GM19324 (cell line): ENCODE data around the gene EFNB1.
"Not testable (repeated sequence)": the region's sequence is repeated elsewhere in the genome, so short reads cannot be mapped to it uniquely, and the experiment has no call there.

Experiments
- ATAC-seq: cut with Tn5 transposase; IDR thresholded peaks from one replicate; pipeline ENCODE4 v1.9.1; 2021; ENCODE audit warnings: mild to moderate bottlenecking, moderate library complexity; ENCODE audit not compliant: unreplicated experiment, low FRiP score

EFNB1 gene

DNA sequence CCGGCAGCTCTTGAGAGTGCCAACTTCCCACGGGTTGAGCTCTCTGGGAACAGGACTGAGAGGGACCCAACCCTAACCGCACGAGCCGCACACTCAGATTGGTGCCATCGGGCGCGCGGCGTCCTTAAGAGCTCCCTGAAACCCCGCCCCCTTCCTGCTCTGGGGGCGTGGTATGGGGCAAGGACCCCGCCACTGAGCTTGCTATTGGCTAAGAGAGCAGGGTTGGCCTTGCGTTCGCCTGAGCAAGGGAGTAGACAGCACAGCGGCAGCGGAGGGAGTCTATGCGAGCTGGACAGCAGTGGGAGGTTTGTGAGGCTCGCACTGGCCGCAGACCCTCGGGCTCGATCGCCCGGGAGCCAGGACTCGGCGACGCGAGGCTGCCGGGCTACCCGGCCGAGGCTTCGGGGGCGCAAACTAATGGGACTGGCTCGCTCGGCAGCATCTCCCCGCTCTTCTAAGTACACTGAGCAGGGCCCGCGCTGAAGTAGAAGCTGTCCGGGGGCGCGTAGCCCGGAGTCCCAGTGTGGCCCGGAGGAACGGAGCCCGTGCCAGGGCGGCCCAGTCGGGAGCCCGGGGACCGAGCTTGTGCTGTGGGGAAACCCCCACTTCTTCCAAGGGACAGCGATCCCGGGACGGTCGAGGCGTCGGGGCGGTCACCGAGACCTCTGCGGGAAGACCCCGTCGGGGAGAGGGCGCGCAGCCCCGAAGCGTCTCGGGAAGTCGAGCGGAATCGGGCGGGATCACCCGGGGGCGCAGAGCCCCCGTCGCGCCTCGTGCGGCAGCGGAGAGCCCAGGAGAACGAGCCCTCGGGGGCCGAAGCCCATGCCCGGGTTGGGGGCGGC lies at the start of gene EFNB1:
Gene EFNB1, plus strand, starts transcription at position 282 of the 842 bp plus-strand sequence. CDS start 756 bp downstream, outside the sequence.
- peak; percentile 93 for ATAC-seq

DNA sequence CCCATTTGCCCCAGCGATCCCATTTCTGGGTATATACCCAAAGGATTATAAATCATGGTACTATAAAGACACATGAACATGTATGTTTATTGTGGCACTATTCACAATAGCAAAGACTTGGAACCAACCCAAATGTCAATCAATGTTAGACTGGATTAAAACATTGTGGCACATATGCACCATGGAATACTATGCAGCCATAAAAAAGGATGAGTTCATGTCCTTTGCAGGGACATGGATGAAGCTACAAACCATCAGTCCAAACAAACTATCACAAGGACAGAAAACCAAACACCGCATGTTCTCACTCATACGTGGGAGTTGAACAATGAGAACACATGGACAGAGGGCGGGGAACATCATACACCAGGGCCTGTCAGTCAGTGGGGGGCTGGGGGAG lies 47.5 kb upstream of the EFNB1 start:
- ATAC-seq, result not testable (repeated sequence)

DNA sequence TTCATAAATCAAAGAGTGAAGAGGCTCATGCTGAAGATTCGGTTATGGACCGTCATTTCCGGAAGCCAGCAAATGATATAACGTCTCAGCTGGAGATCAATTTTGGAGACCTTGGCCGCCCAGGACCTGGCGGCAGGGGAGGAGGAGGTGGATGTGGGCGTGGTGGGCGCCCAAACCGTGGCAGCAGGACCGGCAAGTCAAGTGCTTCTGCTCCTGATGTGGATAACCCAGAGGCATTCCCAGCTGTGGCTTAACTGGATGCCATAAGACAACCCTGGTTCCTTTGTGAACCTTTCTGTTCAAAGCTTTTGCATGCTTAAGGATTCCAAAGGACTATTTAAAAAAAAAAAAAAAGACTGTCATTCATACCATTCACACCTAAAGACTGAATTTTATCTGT lies 44.0 kb upstream of the EFNB1 start:
- ATAC-seq, result no peak

DNA sequence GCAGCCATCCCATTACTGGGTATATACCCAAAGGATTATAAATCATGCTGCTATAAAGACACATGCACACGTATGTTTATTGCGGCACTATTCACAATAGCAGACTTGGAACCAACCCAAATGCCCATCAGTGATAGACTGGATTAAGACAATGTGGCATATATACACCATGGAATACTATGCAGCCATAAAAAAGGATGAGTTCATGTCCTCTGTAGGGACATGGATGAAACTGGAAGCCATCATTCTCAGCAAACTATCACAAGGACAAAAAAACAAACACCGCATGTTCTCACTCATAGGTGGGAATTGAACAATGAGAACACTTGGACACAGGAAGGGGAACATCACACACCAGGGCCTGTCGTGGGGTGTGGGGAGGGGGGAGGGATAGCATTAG lies 42.2 kb upstream of the EFNB1 start:
- not testable (repeated sequence) for ATAC-seq

DNA sequence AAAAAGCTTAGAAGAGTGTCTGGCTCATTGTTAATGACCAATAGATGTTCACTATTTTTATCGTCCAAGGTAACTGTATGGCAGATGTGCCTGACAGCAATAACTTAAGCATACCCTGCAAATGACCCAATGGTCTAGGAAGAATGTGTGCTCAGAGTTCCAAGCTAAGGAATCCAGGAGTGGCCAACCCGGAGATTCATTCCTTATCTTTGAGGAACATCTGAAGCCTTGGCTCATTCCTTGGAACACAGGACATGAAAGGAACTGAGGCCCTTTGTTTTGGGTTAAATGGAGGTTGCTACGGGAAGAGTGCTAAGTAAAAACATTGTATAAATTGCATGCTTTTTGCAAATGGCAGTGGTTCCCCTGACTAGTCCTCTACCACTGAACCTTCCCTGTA lies 38.9 kb upstream of the EFNB1 start:
- ATAC-seq, result no peak

DNA sequence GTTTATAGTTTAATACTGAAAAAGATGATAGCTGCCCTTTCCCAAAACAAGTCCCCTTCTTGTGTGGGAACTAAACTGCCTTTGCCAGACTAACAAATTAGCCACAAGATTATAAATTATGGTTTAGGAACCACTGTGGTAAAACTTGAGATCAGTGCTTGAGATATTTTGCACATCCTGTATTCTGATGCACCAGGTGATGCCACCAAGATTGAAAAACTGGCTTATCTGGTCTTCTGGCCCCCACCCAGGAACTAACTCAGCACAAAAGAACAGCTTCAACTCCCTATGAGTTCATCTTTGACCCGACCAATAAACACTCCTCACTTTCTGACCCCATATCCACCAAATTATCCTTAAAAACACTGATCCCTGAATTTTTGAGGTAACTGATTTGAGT lies 36.7 kb upstream of the EFNB1 start:
- no peak for ATAC-seq

DNA sequence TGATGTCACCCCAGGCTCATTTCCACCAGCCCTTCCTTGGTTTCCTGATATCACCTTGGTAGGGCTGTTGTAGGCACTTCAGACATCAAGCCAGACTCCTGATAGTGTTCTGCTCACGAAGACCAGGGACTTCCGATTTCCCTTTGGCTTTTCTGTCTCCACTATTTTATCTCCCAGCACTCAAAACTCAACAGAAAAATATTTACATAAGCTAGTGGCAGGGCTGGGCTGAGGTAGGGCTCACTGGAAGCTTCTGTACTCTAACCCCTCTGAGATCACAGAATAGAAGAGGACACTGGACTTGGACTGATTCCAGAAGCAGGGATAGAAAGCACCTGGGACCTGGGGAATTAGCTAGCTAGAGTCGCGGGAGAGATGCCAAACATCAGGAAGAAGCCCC lies 34.4 kb upstream of the EFNB1 start:
- no peak for ATAC-seq

DNA sequence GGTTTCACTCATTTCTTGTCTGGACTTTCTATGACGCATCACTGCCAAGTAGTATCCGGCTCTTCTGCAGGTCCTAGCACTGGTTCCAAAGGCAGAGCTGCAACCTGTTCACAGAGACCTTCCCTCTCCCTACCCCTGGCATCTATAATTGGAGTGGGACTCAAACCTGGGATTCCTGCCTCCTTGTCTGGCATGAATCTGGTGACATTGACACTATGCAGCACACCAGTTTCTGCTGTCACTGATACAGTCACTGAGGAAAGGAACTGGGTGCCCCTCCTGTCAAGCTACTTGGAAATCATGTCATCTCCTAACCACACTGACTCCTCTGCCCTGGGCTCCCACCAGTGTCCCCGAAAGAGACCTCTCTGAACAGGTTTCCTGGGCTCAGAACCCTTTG lies 33.1 kb upstream of the EFNB1 start:
- ATAC-seq, result no peak

DNA sequence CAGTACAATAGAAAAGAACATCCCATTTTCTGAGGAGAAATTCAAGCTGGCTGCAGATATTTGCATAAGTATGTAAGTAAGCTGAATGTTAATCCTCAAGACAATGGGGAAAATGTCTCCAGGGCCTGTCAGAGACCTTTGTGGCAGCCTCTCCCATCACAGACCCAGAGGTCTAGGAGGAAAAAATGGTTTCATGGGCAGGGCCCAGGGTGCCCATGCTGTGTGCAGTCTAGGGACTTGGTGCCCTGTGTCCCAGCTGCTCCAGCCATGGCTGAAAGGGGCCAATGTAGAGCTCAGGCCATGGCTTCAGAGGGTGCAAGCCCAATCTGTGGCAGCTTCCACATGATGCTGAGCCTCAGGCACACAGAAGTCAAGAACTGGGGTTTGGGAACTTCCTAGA lies 30.4 kb upstream of the EFNB1 start:
- not testable (repeated sequence) for ATAC-seq

DNA sequence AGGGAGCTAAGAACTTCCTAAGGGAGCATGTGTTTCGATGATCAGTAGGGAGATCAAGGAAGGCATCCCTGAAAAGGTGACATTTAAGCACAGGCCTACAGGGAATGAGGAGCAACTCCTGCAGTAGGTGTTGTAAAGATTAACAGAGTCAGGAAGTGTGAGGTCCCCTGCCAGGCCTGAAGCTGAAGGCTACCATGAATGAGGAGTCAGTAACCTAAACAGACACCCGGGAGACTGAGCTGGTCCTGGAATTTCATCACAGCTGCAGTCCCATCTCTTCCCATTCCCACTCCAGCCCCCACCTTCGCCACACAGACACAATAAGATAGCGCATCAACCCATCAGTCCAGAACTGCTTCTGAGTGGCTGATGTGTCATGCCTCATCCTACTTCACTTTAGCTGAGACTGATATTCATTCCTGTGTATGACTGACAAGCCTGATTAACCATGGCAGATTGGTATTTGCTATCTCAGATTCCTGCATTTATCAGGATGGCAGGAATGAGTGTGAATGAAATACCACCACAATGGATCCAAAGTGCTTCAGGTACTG lies 27.0 kb upstream of the EFNB1 start:
- ATAC-seq, result no peak

DNA sequence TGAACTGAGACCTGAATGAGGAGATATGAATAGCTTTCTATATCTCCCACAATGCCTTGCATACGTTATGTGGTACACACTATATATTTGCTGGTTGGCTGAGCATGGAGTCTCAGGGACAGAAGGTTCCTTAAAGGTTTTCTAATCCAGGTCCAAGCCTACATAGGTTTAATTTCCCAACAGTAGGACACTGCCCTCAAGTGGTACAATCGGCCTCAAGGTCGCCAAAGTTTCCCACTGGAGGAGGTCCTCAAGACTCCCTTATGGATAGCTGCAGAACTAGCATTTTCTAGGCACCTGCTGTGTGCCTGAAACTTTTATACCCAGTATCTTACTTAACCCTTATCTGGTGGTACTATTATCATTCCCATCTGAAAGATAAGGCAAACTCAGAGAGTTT lies 21.0 kb upstream of the EFNB1 start:
- ATAC-seq, result no peak

DNA sequence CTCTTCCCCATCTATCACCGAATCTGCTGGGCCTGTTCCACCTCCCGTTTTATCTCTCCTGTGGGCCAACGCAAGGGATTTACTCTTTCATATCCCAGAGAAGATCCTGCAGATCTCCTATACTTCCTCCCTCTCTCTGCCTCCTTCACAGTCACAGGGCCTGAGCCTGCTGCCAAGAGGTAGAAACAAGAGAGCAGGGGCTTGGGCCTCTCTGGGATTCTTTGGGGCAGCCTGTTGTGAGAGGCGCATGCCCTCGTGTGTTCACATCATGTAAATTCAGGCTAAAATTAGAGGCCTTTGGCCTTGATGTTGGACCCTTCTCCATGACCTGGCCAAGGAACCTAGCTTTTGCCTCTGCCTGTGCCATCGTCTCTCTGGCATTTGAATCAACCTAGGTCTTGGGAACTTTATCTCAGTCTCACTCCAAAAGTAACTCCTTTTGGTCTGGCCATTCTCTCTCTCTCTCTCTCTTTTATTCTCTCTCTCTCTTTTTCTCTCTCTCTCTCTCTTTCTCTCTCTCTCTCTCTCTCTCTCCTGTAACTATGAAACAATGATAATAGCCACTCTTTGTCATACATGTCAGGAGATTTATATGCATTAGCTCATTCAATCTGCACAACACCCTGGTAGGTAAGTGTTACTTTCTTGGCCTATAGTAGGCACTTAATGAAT lies 20.0 kb upstream of the EFNB1 start:
- ATAC-seq, result no peak

DNA sequence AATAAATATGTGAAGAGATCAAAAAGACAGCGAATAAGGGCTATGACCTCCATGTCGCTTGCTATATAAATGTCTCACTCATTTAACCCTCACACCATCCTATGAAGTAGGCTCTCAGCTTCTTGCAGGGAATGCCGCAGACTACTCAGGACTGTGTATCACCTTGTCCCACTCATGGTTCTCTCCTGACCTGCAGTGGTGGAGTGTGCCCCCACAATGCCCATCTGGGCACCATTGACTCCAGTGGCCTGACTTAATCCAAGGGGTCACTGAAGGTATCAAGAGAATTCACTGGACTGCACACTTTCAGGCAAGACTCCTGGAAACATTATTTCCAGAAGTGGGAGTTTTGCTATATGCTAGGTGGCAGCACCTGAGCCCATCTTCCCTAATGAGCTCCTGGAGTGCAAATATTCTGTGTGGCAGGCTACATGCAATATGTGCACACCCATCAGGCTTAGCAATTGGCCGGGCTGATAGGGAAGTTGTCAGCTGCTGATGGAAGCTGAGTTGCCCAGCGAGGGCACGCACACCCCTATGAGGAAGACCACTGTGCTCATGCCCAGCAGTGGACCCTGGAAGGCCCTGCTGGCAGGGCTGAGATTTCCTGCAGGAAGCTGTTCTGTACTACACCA lies 8.2 kb upstream of the EFNB1 start:
- ATAC-seq, result no peak

DNA sequence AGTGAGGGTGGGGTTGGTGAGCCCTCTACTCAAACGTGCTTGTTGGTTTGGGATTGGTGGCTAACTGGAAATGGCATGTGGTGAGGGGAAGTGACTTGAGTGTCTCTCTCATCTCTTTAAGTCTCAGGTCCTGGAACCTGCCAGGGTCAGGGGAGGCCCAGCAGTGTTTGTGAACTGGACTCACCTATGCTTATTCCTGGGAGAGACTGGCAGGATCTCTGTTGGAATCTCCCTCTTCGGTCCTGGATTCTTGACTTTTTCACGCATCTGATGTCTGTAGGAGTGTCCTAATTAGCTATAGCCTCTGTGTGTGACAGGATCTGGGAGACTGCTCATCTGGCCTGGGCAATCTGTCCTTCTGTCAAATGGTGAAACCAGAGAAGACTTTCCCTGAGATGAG lies 7.2 kb upstream of the EFNB1 start:
- no peak for ATAC-seq

DNA sequence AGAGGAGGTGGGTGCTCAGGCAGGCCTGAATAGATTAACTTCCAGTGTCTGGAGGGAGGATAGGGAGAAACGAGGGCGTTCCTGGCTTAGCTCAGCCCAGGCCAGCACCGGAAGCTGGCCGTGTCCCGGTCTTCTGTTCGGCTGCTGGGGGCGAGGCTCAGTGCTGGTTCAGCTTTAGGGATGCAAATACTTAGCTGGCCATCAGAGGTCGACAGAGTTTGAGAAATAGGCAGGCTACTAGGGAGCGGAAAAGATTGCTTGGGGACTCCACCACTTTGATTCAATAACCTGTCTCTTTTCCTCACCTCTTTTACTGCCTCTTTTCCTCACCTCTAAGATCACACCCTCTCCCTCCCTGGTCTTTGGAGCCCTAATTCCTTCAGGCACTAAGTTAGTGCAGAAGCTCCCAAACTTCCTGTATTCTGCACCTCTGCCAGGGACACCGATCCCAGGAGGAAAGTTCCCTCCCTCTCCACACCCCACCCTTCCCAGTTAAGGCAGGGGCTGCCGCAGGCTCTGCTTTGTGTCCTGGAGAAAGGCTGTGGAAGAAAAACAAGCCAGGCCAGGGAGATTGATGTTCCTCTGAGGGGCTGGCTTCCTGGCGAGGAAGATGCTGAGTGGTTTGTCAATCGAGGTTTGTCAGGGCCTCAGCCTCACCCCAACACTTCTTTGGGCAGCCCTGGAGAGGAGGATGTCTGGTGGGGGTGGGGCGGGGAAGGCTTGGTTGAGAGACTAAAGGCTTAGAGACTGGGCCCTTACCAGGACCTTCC lies 6.0 kb upstream of the EFNB1 start:
- peak; percentile 48 for ATAC-seq

DNA sequence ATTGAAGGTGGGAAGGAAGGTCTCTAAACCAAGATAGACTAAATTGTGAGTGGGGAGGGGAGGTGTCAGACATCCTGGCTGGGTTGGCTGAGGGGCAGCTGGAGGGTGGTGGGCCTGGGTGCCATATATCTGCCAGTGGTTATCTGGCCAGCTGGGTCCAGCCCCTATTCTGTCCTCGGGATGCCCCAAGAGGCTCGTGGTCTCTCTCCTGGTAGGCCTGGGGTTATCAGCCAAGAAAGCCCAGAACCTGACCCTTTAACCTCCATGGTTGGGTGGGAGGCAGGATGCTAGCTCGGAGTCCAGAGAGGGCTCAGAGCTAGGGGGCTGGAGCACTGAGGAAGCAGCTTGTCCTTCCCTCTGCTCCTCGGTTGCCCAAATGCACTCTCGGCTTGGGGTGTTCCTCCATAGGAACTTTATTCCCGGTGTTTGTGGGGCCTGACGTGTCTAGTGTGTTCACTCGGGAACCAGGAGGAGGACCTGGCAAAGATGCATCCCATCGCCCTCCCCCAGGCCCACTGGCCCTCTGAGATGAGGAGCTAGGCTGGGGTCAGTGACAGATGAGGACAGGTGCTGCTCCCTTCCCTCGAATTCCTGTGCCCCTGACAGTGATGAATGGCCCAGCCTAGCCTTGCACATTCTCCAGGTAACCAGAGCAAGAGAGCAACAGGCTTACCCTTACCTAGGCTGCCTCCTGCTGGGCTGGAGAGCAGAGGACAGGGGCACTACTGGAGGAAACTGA lies 5.2 kb upstream of the EFNB1 start:
- no peak for ATAC-seq

DNA sequence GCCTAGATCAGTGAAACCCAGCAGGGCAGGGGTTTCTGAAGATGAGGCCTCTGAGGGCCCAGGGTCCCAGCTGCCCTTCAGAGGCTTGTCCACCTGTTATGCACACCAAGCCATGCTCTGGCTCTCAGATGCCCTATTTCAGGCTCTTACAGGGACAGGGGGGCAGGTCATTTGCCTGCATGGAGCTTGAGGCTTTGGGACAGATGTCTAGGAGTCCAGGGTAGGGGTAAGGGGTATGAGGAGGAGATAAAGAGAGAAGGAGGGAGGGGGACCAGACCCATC lies 4.7 kb upstream of the EFNB1 start:
- ATAC-seq, result no peak

DNA sequence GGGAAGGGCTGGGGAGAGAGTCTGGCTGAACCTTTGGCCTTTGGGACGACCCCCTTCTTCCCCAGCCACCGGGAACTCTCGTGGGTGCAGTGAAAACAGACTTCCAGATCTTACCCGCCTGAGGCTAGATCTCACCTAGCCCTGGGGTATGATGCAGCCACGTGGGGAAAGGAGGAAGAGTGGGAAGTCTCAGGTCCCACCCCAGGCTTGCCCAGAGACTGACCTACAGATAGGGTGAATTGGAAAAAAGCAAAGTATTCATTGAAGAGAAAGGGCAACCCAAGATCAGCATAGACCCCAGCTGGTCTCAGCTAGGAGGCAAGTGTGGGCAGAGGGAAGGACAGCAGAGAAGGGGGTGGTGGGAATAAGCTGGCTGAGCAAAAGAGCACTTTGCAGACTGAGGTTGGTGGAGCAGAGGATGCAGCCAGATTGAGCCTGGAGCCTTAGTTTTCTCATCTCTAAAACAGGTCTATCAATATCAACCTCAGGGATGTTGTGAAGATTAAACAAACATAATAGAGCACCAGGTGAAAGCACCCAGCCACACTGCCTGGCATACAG lies 4.2 kb upstream of the EFNB1 start:
- ATAC-seq, result no peak

DNA sequence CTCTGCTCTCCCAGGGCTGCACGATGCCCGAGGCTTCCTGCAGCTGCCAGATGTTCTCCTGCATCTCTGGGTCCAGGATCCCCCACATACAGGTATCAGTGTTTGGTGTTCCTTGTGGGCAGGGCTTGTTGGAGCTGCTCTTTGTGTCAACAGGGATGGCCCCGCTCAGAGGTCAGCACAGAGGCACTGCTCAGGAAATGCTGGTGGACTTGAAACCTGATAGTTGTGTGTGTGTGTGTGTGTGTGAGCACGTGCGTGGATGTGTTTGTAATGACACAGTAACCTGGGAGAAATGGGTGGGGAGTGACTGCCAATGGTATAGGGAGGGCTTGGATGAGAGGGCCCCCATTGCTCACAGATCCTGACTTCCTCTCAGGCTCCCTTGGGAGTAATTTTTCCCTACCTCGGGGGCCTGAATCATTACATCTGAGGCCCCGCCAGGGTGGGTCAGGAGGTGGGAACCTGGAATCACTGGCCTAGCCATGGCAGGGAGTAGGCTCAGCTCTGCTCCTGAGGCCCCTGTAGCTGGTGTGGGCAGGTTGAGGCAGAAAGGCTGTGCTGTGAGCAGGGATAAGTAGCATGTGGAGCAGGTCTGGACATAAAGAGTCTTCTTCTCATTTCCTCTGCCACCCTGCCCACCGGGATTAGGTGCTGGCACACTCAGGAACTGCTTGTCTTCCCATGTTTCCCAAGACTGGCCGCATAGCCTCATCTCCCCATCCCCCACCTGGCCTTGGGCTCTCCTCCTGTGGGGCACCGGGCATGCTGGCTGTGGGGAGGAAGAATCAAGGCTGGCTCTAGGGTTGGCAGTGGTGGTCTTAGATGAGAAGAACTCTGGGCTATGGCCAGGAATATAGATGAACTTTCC lies 2.5 kb upstream of the EFNB1 start:
- no peak for ATAC-seq
